GM21367 (cell line): Measurements from ENCODE around the gene LSAMP.
A peak's percentile ranks its signal among the peaks of the same experiment; 100 is the strongest.
"Not testable (repeated sequence)": the region's sequence is repeated elsewhere in the genome, so short reads cannot be mapped to it uniquely, and the experiment has no call there.

Experiments
- ATAC-seq: cut with Tn5 transposase; IDR thresholded peaks from one replicate; pipeline ENCODE4 v1.9.1; 2021; ENCODE audit not compliant: unreplicated experiment

LSAMP gene

DNA sequence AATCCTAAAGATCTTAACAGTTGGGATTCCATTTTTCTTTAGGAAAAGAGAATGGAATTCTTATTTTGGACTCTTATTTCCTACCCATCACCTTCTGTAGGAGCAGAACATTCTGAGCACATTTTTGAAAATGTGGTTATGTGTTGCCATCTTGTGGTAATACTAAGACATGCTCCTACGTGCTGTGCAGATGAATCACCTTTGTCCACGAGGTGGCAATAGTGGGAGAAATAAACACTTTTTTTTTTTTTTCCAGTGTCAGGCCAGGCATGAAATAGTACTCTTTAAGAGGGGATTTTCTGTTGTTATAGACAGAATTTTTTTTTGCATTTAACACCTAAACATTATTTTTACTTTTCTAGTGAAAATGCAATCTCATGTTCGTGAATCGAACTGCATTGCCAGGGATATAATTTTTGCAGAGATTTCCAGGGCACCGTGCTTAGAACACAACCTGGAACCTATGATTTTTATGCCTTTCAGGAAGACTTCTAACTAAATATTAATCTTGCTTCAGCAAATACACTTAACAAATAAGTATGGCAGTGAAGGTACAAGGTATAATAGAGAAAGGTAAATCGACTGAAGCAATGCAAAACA is 625.4 kb downstream of the LSAMP start:
- peak; percentile 91 for ATAC-seq

DNA sequence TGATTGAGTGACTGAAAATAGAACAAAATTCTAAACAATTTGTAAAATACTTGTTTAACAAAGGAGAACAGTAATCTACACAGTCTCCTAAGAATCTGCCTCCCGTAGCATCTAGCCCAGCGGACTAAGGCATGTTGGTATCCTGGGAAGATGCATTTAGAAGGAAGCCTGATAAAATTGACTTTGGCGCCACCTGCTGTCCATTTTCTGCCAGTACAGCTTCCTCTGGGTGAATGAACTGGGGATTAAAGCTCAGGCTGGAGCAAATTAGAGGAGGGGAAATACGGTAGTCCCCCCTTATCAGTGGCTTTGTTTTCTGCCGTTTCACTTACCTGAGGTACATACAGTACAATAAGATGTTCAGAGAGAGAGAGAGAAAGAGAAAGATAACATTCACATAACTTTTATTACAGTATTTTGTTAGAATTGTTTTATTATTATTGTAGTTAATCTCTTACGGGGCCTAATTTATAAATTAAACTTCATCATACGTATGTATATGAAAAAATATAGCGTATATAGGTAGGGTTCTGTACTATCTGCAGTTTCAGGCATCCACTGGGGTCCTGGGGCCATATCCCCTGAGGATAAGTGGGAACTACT is 630.4 kb downstream of the LSAMP start:
- peak; percentile 74 for ATAC-seq

DNA sequence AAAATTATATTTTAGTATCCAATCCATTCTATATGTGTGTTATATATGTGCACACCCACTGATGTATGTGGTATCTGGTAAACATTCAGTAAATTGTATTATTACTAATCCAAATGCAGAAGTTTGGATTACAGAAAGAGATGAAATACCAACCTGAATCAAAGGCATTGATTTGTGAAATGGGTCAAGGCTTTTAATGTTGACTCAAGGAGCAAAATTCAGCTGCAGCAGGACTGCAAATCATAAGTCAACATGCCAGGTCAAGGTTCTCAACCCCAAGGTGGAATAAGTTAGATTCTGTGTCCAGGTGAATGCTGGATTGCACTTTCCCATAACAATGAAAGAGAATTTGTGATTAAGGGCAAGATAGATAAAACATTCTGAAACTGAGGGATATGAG is 631.3 kb downstream of the LSAMP start:
- no peak for ATAC-seq

DNA sequence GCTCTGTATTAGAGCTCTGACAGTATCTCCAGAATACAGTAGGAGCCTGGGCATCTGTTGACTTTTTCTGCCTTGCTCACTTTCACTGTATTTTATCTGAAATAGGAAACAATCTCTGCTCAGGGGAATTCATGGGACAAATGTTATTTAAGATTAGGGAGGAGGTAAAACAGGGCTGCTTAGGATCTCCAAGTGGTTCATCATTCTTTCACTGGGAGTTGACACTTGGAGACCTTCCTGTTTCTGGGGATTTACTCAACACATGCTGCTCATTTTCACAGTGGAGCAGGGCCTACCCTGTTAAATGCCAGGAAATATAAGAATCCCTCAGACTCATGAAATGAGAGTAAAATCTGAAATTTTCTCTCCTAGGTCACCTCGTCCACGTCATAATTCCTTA is 636.5 kb downstream of the LSAMP start:
- no peak for ATAC-seq

DNA sequence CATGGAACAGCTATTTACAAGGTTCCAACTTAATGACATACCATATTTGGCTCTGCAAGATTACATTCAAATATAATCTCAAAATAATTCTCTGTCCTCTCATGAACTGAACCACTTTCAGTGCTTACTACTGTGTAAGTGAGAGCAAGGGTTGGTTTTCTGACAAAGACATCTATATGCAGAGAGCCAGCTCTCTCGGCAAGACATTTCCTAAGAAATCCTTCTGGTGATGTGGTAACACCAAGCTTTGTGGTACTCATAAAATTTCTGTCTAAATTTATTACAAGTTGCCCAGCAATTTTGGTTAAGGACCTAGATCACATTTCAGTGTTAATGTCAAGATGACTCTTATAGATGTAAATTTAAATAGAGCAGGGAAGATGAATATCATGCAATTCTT is 637.0 kb downstream of the LSAMP start:
- no peak for ATAC-seq

DNA sequence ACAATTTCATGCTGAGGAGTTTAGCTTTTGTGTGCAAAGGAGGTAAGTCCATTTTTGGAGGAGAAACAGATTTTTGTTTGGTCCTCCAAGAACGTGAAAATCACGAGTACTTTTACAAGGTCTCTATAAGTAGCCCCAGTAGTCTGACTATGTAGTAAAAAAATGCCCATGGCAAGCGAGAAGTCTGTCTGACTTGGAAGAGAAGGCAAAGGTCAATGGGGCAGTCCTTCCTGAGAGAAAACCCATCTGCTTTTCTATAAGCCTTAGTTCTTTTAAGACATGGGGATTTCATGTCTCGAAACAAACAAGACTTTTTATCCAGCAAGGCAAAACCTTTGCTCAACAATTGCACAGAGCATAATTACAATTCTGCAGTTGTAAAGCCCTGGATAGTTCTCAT is 638.8 kb downstream of the LSAMP start:
- ATAC-seq: no peak

DNA sequence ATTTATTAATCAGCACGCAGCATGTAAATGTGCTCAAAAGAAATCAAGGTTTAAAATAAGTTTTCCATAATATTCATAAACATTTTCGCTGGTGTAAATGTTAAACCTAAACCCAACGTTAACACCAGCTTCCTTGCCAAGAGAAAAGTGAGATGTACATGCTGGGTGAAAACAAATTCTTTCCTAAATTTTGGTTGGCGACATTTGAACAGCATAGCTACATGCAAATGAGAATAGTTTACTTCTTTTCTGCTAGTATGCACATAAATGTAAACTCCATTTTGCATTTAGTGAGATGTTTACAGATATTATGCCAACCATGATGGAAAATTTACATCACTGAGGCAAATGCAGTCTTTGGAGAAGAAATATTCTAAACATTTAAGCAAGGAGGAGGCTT is 639.8 kb downstream of the LSAMP start:
- ATAC-seq: no peak

DNA sequence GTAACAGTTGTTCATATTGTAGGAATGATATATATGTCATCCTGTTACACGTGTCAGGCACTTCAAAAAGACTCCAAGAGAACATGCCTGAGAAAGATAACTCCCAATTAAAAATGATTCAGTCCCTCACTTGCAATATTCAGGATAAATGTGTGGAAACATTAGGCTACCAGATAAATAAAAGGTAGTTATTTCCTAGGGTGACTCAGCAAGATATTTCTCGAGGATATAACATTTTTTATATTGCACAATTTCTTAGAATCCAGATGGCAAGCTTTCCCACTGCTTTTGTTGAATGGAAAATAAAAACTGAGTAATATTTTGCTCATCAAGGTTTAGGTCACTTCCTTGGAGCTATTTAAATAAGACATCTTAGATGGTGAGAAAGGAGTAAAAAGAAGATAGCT is 640.6 kb downstream of the LSAMP start:
- no peak for ATAC-seq

DNA sequence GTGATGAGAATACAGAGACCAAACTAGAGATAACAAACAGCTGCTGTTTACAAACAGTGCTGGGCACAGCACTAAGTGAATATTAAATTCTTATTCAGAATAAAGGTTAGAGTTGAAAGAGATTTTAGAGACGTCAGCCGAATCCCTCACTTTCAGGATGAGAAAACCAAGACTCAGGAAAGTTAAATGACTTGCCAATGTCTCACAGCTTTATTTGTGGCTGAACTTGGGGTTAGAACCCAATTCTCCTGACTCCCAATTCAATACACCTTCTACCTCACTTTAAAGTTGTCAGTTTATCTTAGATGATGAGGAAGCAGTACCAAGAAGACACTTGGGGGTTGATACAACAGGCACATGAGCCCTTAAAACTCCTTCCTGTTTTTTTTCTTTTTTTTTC is 641.1 kb downstream of the LSAMP start:
- no peak for ATAC-seq

DNA sequence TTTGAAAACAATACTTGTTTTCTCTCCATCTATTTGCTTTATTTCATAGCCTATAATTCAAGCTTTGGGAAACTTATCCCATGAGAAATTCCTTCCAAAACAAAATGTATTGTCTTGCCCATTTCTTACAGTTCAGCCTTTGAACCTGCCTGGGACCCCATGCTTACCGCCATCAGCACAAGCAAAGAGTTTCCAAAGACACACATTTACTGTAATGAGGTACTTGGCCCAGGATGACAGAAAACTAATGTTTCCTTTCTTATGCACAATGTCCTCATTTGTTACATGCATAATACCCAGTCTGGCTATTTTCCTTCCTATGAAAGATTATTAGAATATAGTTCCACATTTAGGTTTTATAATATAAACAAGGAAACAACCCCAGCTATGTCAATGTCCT is 641.6 kb downstream of the LSAMP start:
- ATAC-seq: no peak

DNA sequence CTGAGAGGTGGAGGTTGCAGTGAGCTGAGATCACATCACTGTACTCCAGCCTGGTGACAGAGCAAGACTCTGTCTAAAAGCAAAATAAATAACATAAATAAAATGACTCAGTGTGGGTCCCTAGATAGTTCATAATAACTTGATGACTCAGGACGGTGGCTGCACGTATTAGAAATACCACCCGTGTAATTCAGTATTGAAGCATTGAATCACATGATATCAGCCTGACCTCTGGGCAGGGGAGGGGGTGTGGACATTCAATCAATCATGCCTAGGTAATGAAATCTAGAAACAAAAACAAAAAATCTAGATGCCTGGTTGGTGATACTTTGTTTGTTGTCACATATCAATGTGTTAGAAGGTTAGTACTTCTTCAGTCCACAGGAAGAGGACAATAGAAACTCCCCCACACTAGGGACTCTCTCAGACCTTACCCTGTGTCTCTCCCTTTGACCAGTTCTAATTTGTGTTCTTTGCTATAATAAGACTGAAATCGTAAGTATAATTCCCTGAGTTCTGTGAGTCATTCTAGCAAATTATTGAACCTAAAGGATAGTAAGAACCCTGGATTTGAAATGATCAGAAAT is 644.7 kb downstream of the LSAMP start:
- ATAC-seq: no peak

DNA sequence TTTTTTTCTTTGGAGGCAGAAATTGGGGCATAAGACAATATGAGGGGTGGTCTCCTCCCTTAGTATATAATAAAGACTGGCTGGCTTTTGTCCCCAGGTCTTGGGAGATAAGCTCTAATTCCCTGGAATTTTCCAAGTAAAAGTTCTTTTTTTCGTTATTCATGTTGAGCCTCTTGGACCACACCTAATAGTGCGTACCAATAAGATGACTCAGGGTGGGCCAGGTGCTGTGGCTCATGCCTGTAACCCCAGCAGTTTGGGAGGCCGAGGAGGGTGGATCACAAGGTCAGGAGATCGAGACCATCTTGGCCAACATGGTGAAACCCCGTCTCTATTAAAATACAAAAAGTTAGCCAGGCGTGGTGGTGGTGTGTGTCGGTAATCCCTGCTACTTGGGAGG is 645.2 kb downstream of the LSAMP start:
- not testable (repeated sequence) for ATAC-seq

DNA sequence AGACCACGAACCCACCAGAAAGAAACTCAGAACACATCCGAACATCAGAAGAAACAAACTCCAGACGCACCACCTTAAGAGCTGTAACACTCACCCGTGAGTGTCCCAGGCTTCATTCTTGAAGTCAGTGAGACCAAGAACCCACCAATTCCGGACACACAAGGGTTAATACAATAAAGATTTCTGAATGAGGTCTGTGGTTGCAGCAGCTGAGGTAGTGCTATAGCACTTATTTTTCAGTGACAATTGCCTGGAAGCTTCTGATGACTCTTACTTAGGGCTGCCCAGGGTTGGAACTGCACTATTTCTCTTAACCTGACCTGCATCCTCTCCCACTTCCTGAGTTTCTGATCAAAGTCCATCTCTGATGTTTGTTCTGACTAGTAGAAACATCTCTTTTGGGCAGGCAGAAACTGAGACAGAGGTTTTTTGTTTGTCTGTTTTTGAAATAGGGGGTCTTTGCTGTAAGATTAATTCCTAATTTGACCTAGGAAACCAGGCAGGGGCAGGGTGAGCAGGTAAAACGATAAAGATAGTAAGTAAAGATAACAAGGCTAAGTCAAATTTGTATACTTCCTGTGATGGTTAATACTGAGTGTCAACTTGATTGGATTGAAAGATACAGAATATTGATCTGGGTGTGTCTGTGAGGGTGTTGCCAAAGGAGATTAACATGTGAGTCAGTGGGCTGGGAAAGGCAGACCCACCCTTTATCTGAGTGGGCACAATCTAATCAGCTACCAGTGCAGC is 652.9 kb downstream of the LSAMP start:
- ATAC-seq: no peak

DNA sequence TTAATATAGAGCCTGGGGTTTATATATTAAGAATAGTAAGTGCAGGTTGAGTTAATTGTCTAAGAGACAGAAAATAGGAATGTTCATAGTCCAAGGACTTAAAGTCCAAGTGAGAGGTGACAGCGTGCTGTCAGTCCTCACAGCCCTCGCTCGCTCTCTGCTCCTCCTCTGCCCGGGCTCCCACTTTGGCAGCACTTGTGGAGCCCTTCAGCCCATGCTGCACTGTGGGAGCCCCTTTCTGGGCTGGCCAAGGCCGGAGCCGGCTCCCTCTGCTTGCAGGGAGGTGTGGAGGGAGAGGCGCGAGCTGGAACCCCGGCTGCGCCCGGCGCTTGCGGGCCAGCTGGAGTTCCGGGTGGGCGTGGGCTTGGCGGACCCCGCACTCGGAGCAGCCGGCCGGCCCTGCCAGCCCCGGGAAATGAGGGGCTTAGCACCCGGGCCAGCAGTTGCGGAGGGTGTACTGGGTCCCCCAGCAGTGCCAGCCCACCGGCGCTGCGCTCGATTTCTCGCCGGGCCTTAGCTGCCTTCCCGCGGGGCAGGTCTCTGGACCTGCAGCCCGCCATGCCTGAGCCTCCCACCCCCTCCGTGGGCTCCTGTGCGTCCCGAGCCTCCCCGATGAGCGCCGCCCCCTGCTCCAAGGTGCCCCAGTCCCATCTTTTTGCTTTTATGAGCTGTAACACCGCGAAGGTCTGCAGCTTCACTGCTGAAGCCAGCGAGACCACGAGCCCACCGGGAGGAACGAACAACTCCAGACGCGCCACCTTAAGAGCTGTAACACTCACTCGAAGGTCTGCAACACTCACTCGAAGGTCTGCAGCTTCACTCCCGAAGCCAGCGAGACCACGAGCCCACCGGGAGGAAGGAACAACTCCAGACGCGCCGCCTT is 653.8 kb downstream of the LSAMP start:
- ATAC-seq: not testable (repeated sequence)

DNA sequence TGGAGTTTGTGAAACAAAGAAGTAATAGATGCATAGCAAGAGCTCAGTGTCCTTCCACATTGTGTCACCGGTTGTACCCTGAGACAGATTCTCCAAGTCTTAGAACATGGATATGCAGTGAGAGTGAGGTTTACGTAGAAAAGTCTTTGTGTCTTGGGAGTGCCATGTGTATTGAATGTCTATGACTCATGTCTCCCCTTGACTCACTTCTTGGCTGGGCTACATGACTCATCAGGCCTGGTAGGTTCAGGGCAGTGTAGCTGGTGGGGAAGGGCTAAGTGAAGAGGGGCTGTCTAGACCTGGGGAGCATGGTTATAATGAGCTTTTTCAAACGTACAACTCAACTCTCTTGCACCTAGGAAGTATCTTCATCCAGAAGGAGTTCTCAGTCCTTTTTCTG is 654.5 kb downstream of the LSAMP start:
- no peak for ATAC-seq

DNA sequence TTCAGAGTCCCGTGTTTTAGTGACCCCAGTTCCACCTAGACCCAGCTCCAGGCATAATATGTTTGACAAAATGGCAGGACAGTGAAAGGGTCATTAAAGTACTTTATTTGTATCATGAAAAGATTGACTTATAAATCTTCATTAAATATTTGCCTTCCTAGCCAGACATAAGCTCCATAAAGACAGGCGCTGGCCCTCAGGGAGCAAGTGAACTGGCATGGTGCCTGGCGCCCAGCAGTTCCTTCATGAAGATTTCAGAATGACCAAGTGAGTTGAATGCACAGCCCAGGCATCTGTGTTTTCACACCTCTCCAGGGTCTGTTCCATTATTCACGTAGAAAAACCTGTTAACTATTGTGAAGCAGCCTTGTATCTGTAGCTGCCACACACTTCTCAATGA is 655.8 kb downstream of the LSAMP start:
- ATAC-seq: no peak

DNA sequence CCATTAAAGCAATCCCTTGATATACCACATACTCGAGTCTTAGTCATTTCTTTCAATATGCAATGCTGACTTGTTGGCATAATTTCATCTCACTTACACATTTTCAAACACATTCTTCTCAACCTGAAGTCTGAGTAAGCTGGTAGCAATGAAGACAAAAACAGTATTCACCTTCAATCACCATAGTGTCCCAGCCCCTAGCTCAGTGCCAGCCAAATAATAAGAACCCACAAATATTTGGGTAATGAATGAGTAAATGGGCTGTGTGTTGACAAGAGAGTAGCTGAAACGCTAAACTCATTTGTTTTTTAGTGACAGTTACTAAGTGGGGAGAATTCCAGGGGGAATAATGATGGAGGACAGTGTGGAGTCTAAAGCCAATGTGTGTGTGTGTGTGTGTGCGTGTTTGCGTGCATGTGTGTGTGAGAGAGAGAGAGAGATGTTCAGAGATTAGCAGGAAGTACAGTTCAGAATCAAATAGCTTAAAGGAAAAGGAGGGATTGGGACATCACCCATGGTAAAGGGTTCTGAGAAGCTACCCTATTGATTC is 656.3 kb downstream of the LSAMP start:
- no peak for ATAC-seq

DNA sequence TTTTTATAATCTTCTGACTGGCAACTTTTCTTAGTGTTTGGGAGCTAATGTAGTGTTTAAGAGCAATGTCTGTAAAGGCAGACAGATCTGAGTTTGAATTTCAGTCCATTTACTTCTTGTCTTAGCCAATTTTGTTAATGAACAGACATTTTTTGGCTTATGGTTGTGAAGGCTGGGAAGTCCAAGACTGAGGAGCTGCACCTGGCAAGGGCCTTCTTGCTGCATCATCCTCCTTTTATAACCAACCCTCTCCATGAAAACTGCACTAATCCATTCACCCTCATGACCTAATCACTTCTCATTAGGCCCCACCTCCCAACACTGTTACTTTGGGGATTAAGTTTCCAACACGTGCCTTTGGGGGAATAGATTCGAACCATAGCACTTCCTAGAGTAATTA is 657.5 kb downstream of the LSAMP start:
- no peak for ATAC-seq

DNA sequence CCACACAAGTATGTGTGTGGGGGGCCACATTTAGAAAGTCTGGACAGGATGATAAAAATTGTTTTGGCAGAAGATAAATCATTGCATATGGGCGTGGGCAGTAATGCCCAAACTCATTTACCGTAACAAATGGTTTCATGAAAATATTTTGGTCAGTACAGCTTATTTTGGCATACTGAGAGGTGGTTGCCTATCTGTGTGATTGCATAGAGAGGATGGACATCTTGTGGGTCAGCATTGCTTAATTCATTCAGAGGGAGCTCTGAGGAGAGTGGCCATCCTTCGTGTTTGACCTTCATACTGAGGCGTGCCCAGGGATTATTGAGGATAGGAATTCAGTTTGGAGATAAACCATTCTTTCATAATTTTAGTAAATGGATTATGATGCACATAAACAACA is 659.5 kb downstream of the LSAMP start:
- ATAC-seq: no peak

DNA sequence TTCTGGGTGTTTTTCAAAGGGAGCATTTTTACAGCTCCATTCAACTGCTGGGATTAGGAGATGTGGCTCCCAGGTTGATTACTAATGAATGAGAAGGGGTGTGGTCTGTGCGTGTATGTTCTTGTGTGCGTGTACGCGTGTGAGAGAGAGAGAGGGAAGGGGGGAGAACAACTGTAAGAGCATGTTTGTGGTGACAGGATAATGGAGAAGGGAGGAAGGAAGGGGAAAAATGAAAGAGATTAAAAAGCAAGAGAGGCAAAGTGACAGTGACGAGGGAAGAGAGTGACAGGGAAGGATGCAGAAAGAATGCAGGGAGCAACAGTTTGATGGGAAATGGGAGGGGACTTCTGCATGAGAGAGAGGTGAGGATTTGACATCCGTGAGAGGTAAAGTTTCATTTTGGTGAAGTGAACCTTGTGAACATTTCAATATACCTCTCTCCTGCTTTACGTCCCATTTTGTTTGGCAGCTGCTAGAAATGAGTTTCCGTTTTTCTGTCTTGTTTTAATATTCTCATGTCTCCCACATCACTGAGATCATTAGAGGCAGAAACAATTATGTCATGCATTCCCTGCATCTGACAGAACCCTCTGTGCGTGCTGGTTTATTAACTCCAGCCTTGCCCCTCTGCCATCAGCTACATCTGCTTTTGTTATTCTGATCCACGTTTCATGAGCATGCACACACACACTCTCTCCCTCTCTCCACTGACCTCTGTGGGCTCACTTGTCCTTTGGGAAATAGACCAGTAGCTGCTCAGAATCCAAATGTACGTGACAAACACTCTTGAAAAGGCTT is 660.3 kb downstream of the LSAMP start:
- no peak for ATAC-seq
